A549 treated with CpdA at 1 μM for 4 hours (cell line): ENCODE measurements around the gene F5. TPM values are rescaled to one million over a fixed set of nuclear protein-coding genes. Genes with fewer than 3 reads are reported as not detected.

ENCODE experiments used
- total RNA-seq: library from RNA; stranded (reverse); fragments of 200-300 nt; extraction: Qiagen RNA extraction; gene quantifications from 5 replicates; pipeline ENCODE4 v1.2.3, GENCODE V29; 2022; ENCODE audit warnings: low read depth

F5 gene
- total RNA-seq = 0.05 to 0.24 TPM (median 0.08 TPM) in 5 replicates

GRCh38 chr1:169586395-169587255 lies at the start of gene F5:
Gene F5 (minus strand): TSS chr1:169586481. CDS start chr1:169586386, 95 bp downstream.

GRCh38 chr1:169630006-169630405 lies 43.7 kb upstream of the F5 start, which contains the start of gene SELP:
Gene SELP (minus strand): TSS chr1:169630124. CDS start chr1:169630074, 50 bp downstream.

GRCh38 chr1:169485431-169486280 lies 100.6 kb downstream of the F5 start, which contains the start of gene SLC19A2:
Gene SLC19A2 (minus strand): TSS chr1:169485944. CDS start chr1:169485766, 178 bp downstream.

Other genes with a start within 250 kb of the F5 start
- gene NME7, start 218.7 kb downstream of the F5 start, total RNA-seq = 21.8 to 39.8 TPM (median 24.2 TPM) in 5 replicates
- 14.3 to 24.6 TPM (median 15.6 TPM) in 5 replicates for gene BLZF1, start 218.3 kb downstream of the F5 start, total RNA-seq
- 0.09 to 0.24 TPM (median 0.17 TPM) in 4 of 5 replicates, not detected in the other for gene CCDC181, start 159.0 kb downstream of the F5 start, total RNA-seq
- gene SLC19A2, start 100.5 kb downstream of the F5 start, total RNA-seq = 5.4 to 6.3 TPM (median 6.2 TPM) in 5 replicates
- not detected in 5 replicates for gene SELP, start 43.6 kb upstream of the F5 start, total RNA-seq
- gene SELL, start 125.1 kb upstream of the F5 start, total RNA-seq = 0.20 to 0.40 TPM (median 0.28 TPM) in 5 replicates
- not detected in 5 replicates for gene SELE, start 147.6 kb upstream of the F5 start, total RNA-seq
- 5.0 to 8.4 TPM (median 6.8 TPM) in 5 replicates for gene METTL18, start 208.4 kb upstream of the F5 start, total RNA-seq